ENCODE results near the gene DGKI. TPM values are rescaled to one million over a fixed set of nuclear protein-coding genes. Genes with fewer than 3 reads are reported as not detected.
A peak's percentile ranks its signal among the peaks of the same experiment; 100 is the strongest.

DGKI gene
- total RNA-seq, 1 donor from 2014 or later, result 1.3 TPM

DNA sequence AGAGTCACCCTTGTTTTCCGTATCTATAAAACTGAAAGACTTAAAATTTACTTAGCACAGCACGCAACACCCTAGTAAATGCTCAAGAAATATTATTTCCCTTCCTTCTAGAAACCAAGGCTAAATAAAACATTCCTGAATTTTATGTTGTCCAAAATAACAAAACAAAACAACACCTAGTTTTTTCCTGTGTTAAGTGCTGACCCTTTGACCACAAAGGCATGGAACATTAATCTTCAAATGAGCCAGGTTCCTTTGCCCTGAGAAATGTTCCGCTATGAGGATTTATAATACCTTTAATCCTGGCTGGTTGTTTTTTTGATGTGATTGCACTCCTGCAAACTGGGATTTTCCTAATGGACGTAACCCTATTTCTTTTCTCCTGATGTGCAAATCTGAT, 29.0 kb upstream of the DGKI start:
- TF ChIP-seq, protein P1, sequence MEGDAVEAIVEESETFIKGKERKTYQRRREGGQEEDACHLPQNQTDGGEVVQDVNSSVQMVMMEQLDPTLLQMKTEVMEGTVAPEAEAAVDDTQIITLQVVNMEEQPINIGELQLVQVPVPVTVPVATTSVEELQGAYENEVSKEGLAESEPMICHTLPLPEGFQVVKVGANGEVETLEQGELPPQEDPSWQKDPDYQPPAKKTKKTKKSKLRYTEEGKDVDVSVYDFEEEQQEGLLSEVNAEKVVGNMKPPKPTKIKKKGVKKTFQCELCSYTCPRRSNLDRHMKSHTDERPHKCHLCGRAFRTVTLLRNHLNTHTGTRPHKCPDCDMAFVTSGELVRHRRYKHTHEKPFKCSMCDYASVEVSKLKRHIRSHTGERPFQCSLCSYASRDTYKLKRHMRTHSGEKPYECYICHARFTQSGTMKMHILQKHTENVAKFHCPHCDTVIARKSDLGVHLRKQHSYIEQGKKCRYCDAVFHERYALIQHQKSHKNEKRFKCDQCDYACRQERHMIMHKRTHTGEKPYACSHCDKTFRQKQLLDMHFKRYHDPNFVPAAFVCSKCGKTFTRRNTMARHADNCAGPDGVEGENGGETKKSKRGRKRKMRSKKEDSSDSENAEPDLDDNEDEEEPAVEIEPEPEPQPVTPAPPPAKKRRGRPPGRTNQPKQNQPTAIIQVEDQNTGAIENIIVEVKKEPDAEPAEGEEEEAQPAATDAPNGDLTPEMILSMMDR (IDR thresholded peaks at IDR 0.05; ENCODE audit: borderline replicate concordance), result no peak
- H3K4me3 ChIP-seq, result no peak overlapping the region
- H3K27me3 ChIP-seq (ENCODE audit: low read depth), result no peaks in the 10 kb centered on the region
- no peak overlapping the region for H3K27ac ChIP-seq (replicated peaks)
- H3K4me1 ChIP-seq, result peaks cover 76% of the 10 kb centered on the region
- intact Hi-C loops (cut with micrococcal nuclease), result no loop called here
- H3K36me3 ChIP-seq, result peaks cover 26% of the 10 kb centered on the region
- H3K9me3 ChIP-seq (replicated peaks), result no peaks in the 10 kb centered on the region
- no peak for DNase-seq

DNA sequence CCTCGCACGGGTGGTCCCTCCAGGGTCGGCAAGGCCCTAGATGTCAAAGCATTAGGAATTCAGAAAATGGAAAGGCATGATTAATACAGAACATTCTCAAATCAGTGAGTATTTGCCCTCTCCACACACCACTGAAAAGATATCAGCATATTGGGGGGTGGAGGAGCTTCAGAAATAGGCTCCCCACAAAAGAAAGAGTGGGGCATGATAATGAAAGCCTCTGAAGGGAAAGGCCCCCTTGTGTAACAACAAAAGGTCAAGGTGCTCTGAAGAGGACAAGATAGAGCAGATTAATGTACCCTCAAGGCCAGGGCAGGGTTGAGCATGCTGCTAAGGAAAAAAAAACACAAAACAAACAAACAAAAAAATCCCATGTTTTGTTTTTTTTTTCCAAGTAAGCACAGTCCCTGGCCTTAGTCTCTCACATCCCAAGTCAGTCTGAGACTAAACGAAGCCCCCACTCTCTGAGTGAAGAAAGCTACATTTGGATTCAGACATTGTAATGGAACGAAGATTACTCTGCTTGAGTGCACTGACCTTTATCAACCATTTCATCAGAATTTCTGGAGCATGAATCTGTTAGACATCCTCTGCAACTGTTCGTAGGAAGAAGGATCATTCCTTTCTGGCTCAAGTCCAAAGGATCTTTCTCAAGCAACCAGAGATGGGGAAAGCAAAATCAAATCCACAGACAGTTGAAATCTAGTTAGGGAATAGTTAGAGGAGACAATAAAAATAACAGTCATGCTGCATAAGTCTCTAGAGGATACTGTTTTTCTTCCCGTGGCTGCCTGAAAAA, 27.4 kb upstream of the DGKI start:
- TF ChIP-seq, protein P1 (IDR thresholded peaks at IDR 0.05; ENCODE audit: borderline replicate concordance), result no peak
- intact Hi-C loops (cut with micrococcal nuclease), result no loop called here
- peak overlapping the region; percentile 67 for H3K27ac ChIP-seq (replicated peaks)
- H3K27me3 ChIP-seq (ENCODE audit: low read depth), result no peaks in the 10 kb centered on the region
- peaks cover 70% of the 10 kb centered on the region for H3K4me1 ChIP-seq
- no peak for DNase-seq
- peaks cover 16% of the 10 kb centered on the region for H3K36me3 ChIP-seq
- no peak overlapping the region for H3K4me3 ChIP-seq
- H3K9me3 ChIP-seq (replicated peaks), result peaks cover 5% of the 10 kb centered on the region

DNA sequence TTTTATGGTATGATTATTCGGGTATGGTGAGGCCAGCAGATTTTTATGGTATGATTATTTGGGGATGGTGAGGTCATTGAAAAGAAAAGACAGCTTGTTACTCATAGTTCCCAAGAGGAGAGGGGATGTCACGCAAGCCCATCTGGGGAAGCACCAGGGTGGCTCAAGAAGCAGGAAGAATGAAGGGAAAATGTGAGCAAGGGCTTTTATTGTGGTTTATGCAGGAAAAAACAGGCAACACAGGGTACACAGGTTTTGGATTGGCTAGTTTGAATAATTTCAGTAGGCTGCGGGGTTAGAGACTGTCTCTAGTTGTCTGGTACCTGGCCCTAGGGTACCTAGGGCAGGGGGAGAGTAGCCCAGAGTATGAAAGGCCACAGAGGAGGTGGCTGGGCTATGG, 26.8 kb upstream of the DGKI start:
- no peak for DNase-seq
- peaks cover 13% of the 10 kb centered on the region for H3K36me3 ChIP-seq
- no peak overlapping the region for H3K4me3 ChIP-seq
- intact Hi-C loops (cut with micrococcal nuclease), result no loop called here
- TF ChIP-seq, protein P1 (IDR thresholded peaks at IDR 0.05; ENCODE audit: borderline replicate concordance), result no peak
- peaks cover 67% of the 10 kb centered on the region for H3K4me1 ChIP-seq
- no peaks in the 10 kb centered on the region for H3K27me3 ChIP-seq (ENCODE audit: low read depth)
- peak overlapping the region; percentile 67 for H3K27ac ChIP-seq (replicated peaks)
- peaks cover 5% of the 10 kb centered on the region for H3K9me3 ChIP-seq (replicated peaks)

- intact Hi-C loops (cut with micrococcal nuclease), result no loop called here
- no peak for DNase-seq
- H3K9me3 ChIP-seq (replicated peaks), result peaks cover 5% of the 10 kb centered on the region
Observed at GRCh38 chr7:137871170-137871915, 24.6 kb upstream of the DGKI start.

GRCh38 chr7:137870684-137871083, 23.9 kb upstream of the DGKI start:
- peaks cover 52% of the 10 kb centered on the region for H3K4me1 ChIP-seq
- peaks cover 12% of the 10 kb centered on the region for H3K9me3 ChIP-seq (replicated peaks)
- H3K27me3 ChIP-seq (ENCODE audit: low read depth), result no peaks in the 10 kb centered on the region
- H3K4me3 ChIP-seq, result no peak overlapping the region
- intact Hi-C loops (cut with micrococcal nuclease), result no loop called here
- TF ChIP-seq, protein P1 (IDR thresholded peaks at IDR 0.05; ENCODE audit: borderline replicate concordance), result no peak
- DNase-seq, result no peak
- H3K27ac ChIP-seq (replicated peaks), result peak overlapping the region; percentile 55
- peaks cover 29% of the 10 kb centered on the region for H3K36me3 ChIP-seq

More at GRCh38 chr7:137871170-137871915, 24.6 kb upstream of the DGKI start:
- H3K4me3 ChIP-seq, result no peak overlapping the region
- H3K4me1 ChIP-seq, result peaks cover 55% of the 10 kb centered on the region
- peak overlapping the region; percentile 55 for H3K27ac ChIP-seq (replicated peaks)
- TF ChIP-seq, protein P1 (IDR thresholded peaks at IDR 0.05; ENCODE audit: borderline replicate concordance), result no peak
- no peaks in the 10 kb centered on the region for H3K27me3 ChIP-seq (ENCODE audit: low read depth)
- H3K36me3 ChIP-seq, result peaks cover 24% of the 10 kb centered on the region

Data from left ventricle myocardium inferior (tissue), 1 donor.